ENCODE results near the gene TOR4A. TPM values are rescaled to one million over a fixed set of nuclear protein-coding genes. Genes with fewer than 3 reads are reported as not detected.

The TOR4A gene
- total and polyA plus RNA-seq, 9 of the 15 experiments (the other 6 are each of a cell fraction or from before 2014, with no cell fraction given): 3.9 to 49.2 (median 8.8) TPM

DNA sequence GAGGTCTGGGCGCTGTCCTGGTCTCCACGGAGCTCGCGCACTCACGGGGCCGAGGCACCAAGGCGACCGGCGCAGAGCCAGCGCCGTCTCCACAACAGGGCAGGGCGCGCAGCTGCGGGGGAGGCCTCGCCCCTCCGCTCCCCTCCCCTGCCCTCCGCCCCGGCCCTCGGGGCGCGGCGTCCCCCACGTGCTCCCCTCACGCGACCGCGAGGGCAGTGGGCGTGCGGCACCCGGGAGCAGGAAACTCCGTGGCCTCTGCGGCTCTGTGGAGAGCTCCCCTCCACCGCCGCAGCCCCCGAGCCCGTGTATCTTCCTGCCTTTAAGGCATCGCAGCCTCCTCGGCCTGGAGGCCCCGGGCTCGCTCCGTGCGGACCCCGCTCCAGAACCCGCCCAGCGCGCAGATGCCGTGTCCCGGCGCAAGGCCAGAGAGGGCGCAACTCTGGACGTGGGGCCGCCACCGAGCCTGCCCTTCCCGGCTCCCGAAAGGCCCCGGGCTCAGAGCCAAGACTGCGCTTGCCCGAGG is 37.1 kb upstream of the TOR4A start (continued):
- TF ChIP-seq, protein P1, sequence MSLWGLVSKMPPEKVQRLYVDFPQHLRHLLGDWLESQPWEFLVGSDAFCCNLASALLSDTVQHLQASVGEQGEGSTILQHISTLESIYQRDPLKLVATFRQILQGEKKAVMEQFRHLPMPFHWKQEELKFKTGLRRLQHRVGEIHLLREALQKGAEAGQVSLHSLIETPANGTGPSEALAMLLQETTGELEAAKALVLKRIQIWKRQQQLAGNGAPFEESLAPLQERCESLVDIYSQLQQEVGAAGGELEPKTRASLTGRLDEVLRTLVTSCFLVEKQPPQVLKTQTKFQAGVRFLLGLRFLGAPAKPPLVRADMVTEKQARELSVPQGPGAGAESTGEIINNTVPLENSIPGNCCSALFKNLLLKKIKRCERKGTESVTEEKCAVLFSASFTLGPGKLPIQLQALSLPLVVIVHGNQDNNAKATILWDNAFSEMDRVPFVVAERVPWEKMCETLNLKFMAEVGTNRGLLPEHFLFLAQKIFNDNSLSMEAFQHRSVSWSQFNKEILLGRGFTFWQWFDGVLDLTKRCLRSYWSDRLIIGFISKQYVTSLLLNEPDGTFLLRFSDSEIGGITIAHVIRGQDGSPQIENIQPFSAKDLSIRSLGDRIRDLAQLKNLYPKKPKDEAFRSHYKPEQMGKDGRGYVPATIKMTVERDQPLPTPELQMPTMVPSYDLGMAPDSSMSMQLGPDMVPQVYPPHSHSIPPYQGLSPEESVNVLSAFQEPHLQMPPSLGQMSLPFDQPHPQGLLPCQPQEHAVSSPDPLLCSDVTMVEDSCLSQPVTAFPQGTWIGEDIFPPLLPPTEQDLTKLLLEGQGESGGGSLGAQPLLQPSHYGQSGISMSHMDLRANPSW (CRISPR knock-in tag; IDR thresholded peaks at IDR 0.05): no peak
- TF ChIP-seq NR2C1 (IDR thresholded peaks at IDR 0.05) (no peak), NR2C1 (tag; IDR thresholded peaks at IDR 0.05) (no peak), FOXK1 (CRISPR knock-in tag; IDR thresholded peaks at IDR 0.05; ENCODE audit: borderline replicate concordance) (peak; percentile 69; the same call in 1 of the 2 replicates), HDAC2 (IDR thresholded peaks at IDR 0.05) (peak; percentile 65; the same call in 1 of the 2 replicates), GABPB1 (CRISPR knock-in tag; IDR thresholded peaks at IDR 0.05) (peak; percentile 81), CAMTA2 (CRISPR knock-in tag; conservative IDR thresholded peaks at IDR 0.05) (peak; percentile 80; the same call in 1 of the 2 replicates), PHF20 (IDR thresholded peaks at IDR 0.05; ENCODE audit: partially characterized antibody) (peak; percentile 58), ZKSCAN3 (CRISPR knock-in tag; IDR thresholded peaks at IDR 0.05) (no peak), SUPT5H (IDR thresholded peaks at IDR 0.05) (peak; percentile 16), CBX8 (IDR thresholded peaks at IDR 0.05; ENCODE audit: borderline replicate concordance, extremely low read depth, low read depth, low read length, poor library complexity, severe bottlenecking) (no peak), NR2C2 (CRISPR knock-in tag; IDR thresholded peaks at IDR 0.05) (peak; percentile 64; the same call in 1 of the 2 replicates), NR2C2 (tag; IDR thresholded peaks at IDR 0.05) (peak; percentile 80), ZNF253 (CRISPR knock-in tag; conservative IDR thresholded peaks at IDR 0.05) (no peak), ZNF830 (CRISPR knock-in tag; IDR thresholded peaks at IDR 0.05) (peak; percentile 64; the same call in 1 of the 2 replicates), SMAD4 (CRISPR knock-in tag; conservative IDR thresholded peaks at IDR 0.05) (peak; percentile 92), MTA1 (IDR thresholded peaks at IDR 0.05; ENCODE audit: borderline replicate concordance) (peak; percentile 75)
- TF ChIP-seq, protein P2, sequence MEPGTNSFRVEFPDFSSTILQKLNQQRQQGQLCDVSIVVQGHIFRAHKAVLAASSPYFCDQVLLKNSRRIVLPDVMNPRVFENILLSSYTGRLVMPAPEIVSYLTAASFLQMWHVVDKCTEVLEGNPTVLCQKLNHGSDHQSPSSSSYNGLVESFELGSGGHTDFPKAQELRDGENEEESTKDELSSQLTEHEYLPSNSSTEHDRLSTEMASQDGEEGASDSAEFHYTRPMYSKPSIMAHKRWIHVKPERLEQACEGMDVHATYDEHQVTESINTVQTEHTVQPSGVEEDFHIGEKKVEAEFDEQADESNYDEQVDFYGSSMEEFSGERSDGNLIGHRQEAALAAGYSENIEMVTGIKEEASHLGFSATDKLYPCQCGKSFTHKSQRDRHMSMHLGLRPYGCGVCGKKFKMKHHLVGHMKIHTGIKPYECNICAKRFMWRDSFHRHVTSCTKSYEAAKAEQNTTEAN (CRISPR knock-in tag; IDR thresholded peaks at IDR 0.05): 0 out of 2 replicates have a peak, but pooled peaks have one; percentile 78
- TF ChIP-seq, protein P3, sequence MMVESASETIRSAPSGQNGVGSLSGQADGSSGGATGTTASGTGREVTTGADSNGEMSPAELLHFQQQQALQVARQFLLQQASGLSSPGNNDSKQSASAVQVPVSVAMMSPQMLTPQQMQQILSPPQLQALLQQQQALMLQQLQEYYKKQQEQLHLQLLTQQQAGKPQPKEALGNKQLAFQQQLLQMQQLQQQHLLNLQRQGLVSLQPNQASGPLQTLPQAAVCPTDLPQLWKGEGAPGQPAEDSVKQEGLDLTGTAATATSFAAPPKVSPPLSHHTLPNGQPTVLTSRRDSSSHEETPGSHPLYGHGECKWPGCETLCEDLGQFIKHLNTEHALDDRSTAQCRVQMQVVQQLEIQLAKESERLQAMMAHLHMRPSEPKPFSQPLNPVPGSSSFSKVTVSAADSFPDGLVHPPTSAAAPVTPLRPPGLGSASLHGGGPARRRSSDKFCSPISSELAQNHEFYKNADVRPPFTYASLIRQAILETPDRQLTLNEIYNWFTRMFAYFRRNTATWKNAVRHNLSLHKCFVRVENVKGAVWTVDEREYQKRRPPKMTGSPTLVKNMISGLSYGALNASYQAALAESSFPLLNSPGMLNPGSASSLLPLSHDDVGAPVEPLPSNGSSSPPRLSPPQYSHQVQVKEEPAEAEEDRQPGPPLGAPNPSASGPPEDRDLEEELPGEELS (CRISPR knock-in tag; IDR thresholded peaks at IDR 0.05; ENCODE audit: borderline replicate concordance): peak; percentile 91; the same call in 1 of the 2 replicates
- TF ChIP-seq, protein P4, sequence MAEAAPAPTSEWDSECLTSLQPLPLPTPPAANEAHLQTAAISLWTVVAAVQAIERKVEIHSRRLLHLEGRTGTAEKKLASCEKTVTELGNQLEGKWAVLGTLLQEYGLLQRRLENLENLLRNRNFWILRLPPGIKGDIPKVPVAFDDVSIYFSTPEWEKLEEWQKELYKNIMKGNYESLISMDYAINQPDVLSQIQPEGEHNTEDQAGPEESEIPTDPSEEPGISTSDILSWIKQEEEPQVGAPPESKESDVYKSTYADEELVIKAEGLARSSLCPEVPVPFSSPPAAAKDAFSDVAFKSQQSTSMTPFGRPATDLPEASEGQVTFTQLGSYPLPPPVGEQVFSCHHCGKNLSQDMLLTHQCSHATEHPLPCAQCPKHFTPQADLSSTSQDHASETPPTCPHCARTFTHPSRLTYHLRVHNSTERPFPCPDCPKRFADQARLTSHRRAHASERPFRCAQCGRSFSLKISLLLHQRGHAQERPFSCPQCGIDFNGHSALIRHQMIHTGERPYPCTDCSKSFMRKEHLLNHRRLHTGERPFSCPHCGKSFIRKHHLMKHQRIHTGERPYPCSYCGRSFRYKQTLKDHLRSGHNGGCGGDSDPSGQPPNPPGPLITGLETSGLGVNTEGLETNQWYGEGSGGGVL (CRISPR knock-in tag; IDR thresholded peaks at IDR 0.05): no peak
- TF ChIP-seq, protein P5, sequence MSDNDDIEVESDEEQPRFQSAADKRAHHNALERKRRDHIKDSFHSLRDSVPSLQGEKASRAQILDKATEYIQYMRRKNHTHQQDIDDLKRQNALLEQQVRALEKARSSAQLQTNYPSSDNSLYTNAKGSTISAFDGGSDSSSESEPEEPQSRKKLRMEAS (CRISPR knock-in tag; IDR thresholded peaks at IDR 0.05): peak; percentile 94
